GM23338 (cell line): ENCODE measurements around the gene DGKE.

Experiments
- CREB1 ChIP-seq: fragments of 250-450 bp; sonication (Bioruptor Pico); IDR thresholded peaks from 2 replicates; pipeline ENCODE4 v1.5.0; 2020; ENCODE audit warnings: low read depth, mild to moderate bottlenecking, moderate library complexity
- CTCF ChIP-seq, 2 experiments: fragments of 200-600 bp in 1 of 2; sonication (generic) in 1 of 2; conservative IDR thresholded peaks; 2 replicates each; pipeline versions ENCODE4 v1.5.1 to v1.6.1; 2016 to 2017; ENCODE audit warnings: antibody characterized with exemption in 2 of 2, low read depth in 2 of 2, mild to moderate bottlenecking in 2 of 2, moderate library complexity in 1 of 2
- ETS1 ChIP-seq: IDR thresholded peaks from 2 replicates; pipeline ENCODE4 v1.6.1; 2016; ENCODE audit warnings: antibody characterized with exemption
- EZH2 ChIP-seq: fragments of 200-600 bp; sonication (generic); IDR thresholded peaks from one replicate; pipeline ENCODE4 v1.8.0; 2017; ENCODE audit warnings: antibody characterized with exemption, mild to moderate bottlenecking, low read depth; ENCODE audit not compliant: unreplicated experiment
- EZH2phosphoT487 ChIP-seq: fragments of 200-600 bp; sonication (generic); IDR thresholded peaks from one replicate; pipeline ENCODE4 v1.8.1; 2018; ENCODE audit warnings: antibody characterized with exemption; ENCODE audit not compliant: unreplicated experiment
- JUNB ChIP-seq: IDR thresholded peaks from one replicate; pipeline ENCODE4 v1.6.1; 2016; ENCODE audit warnings: antibody characterized with exemption; ENCODE audit not compliant: unreplicated experiment
- NANOG ChIP-seq: IDR thresholded peaks from 2 replicates; pipeline ENCODE4 v1.6.1; 2016; ENCODE audit warnings: antibody characterized with exemption, borderline replicate concordance
- POLR2AphosphoS5 ChIP-seq: IDR thresholded peaks from 2 replicates; pipeline ENCODE4 v1.6.1; 2016; ENCODE audit warnings: antibody characterized with exemption, low read depth
- REST ChIP-seq: IDR thresholded peaks from one replicate; pipeline ENCODE4 v1.6.1; 2018; ENCODE audit warnings: antibody characterized with exemption; ENCODE audit not compliant: unreplicated experiment
- STAT1 ChIP-seq: IDR thresholded peaks from one replicate; pipeline ENCODE4 v1.6.1; 2016; ENCODE audit warnings: antibody characterized with exemption; ENCODE audit not compliant: unreplicated experiment
- ZNF331 ChIP-seq: fragments of 250-450 bp; sonication (Bioruptor Pico); IDR thresholded peaks from 2 replicates; pipeline ENCODE4 v1.5.0; 2020; ENCODE audit warnings: low read depth, mild to moderate bottlenecking, moderate library complexity

GRCh38 chr17:56796536-56796935 lies 37.4 kb upstream of the DGKE start:
- TF ChIP-seq STAT1 (no peak), CTCF (conservative IDR thresholded peaks at IDR 0.05; ENCODE audit: low read depth in 2 of 2) (no peak), REST (no peak), NANOG (no peak), EZH2phosphoT487 (no peak), JUNB (no peak), EZH2 (no peak), POLR2AphosphoS5 (no peak), CREB1 (CRISPR knock-in tag) (no peak), ZNF331 (no peak), ETS1 (no peak)
